Measurements from ENCODE around the gene EPHB6. TPM values are rescaled to one million over a fixed set of nuclear protein-coding genes. Genes with fewer than 3 reads are reported as not detected.
A peak's percentile ranks its signal among the peaks of the same experiment; 100 is the strongest.

Gene EPHB6
- total RNA-seq, 2 donors from 2014 or later, result 33.2 to 36.9 TPM

- Histone ChIP-seq H3K9ac (ENCODE audit: extremely low read depth, low read length, poor library complexity, severe bottlenecking) (no peak overlapping the region), H3K27me3 (ENCODE audit: control insufficient read depth, insufficient read depth, low read length, poor library complexity, severe bottlenecking) (peaks cover 9% of the 10 kb centered on the region)
- no peak overlapping the region for H3K4me3 Mint-ChIP-seq
Observed at GRCh38 chr7:142896741-142897379, 42.0 kb downstream of the EPHB6 start.

GRCh38 chr7:142897691-142898090 is 42.8 kb downstream of the EPHB6 start:
- no peaks in the 10 kb centered on the region for H3K4me1 ChIP-seq (ENCODE audit: control insufficient read depth, insufficient read depth, low read length)
- 91% methylated on average over 7 of the region's 7 CpGs; no CpG with 5 or more reads in 1 of the 2 experiments for WGBS, 2 experiments (ENCODE audit: insufficient coverage in 1 of 2, insufficient read length in 1 of 2)

More at GRCh38 chr7:142896741-142897379, 42.0 kb downstream of the EPHB6 start:
- peak; percentile 17 for DNase-seq
- no peaks in the 10 kb centered on the region for H3K36me3 Mint-ChIP-seq (ENCODE audit: low read depth)
- peaks cover 27% of the 10 kb centered on the region for H3K4me1 Mint-ChIP-seq
- H3K27ac Mint-ChIP-seq, result no peak overlapping the region
- no peaks in the 10 kb centered on the region for H3K4me1 ChIP-seq (ENCODE audit: control insufficient read depth, insufficient read depth, low read length)
- H3K4me3 ChIP-seq (ENCODE audit: low read length), result no peak overlapping the region
- peaks cover 1% of the 10 kb centered on the region for H3K9me3 Mint-ChIP-seq
- peaks cover 35% of the 10 kb centered on the region for H3K27me3 Mint-ChIP-seq (ENCODE audit: insufficient read depth)
- H3K9me3 ChIP-seq (ENCODE audit: control insufficient read depth, low read length), result no peaks in the 10 kb centered on the region
- 88% methylated on average over 3 of the region's 3 CpGs; no CpG with 5 or more reads in 1 of the 2 experiments for WGBS, 2 experiments (ENCODE audit: insufficient coverage in 1 of 2, insufficient read length in 1 of 2)
- no peak for TF ChIP-seq CTCF (conservative IDR thresholded peaks at IDR 0.05)
- H3K27ac ChIP-seq (ENCODE audit: low read depth, low read length), result no peak overlapping the region
- H3K36me3 ChIP-seq (ENCODE audit: control insufficient read depth, insufficient read depth, low read length), result no peaks in the 10 kb centered on the region

GRCh38 chr7:142898377-142899170 is 43.7 kb downstream of the EPHB6 start:
- no peak for TF ChIP-seq CTCF (conservative IDR thresholded peaks at IDR 0.05)
- H3K36me3 ChIP-seq (ENCODE audit: control insufficient read depth, insufficient read depth, low read length), result no peaks in the 10 kb centered on the region
- H3K27me3 Mint-ChIP-seq (ENCODE audit: insufficient read depth), result peaks cover 32% of the 10 kb centered on the region
- peaks cover 13% of the 10 kb centered on the region for H3K9me3 Mint-ChIP-seq
- no peak overlapping the region for H3K27ac Mint-ChIP-seq
- peak; percentile 39 for DNase-seq
- H3K36me3 Mint-ChIP-seq (ENCODE audit: low read depth), result no peaks in the 10 kb centered on the region
- no peak overlapping the region for H3K9ac ChIP-seq (ENCODE audit: extremely low read depth, low read length, poor library complexity, severe bottlenecking)
- no peak overlapping the region for H3K27ac ChIP-seq (ENCODE audit: low read depth, low read length)
- H3K4me3 ChIP-seq (ENCODE audit: low read length), result no peak overlapping the region
- H3K4me1 ChIP-seq (ENCODE audit: control insufficient read depth, insufficient read depth, low read length), result no peaks in the 10 kb centered on the region
- peaks cover 29% of the 10 kb centered on the region for H3K4me1 Mint-ChIP-seq
- H3K9me3 ChIP-seq (ENCODE audit: control insufficient read depth, low read length), result peaks cover 14% of the 10 kb centered on the region
- H3K4me3 Mint-ChIP-seq, result no peak overlapping the region
- 84% methylated on average over 3 of the region's 3 CpGs; no CpG with 5 or more reads in 1 of the 2 experiments for WGBS, 2 experiments (ENCODE audit: insufficient coverage in 1 of 2, insufficient read length in 1 of 2)
- peaks cover 9% of the 10 kb centered on the region for H3K27me3 ChIP-seq (ENCODE audit: control insufficient read depth, insufficient read depth, low read length, poor library complexity, severe bottlenecking)

More at GRCh38 chr7:142897691-142898090, 42.8 kb downstream of the EPHB6 start:
- peaks cover 34% of the 10 kb centered on the region for H3K27me3 Mint-ChIP-seq (ENCODE audit: insufficient read depth)
- H3K27ac Mint-ChIP-seq, result no peak overlapping the region
- Histone ChIP-seq H3K9me3 (ENCODE audit: control insufficient read depth, low read length) (peaks cover 7% of the 10 kb centered on the region), H3K27ac (ENCODE audit: low read depth, low read length) (no peak overlapping the region), H3K36me3 (ENCODE audit: control insufficient read depth, insufficient read depth, low read length) (no peaks in the 10 kb centered on the region), H3K4me3 (ENCODE audit: low read length) (no peak overlapping the region), H3K27me3 (ENCODE audit: control insufficient read depth, insufficient read depth, low read length, poor library complexity, severe bottlenecking) (peaks cover 9% of the 10 kb centered on the region), H3K9ac (ENCODE audit: extremely low read depth, low read length, poor library complexity, severe bottlenecking) (no peak overlapping the region)
- peaks cover 32% of the 10 kb centered on the region for H3K4me1 Mint-ChIP-seq
- peaks cover 9% of the 10 kb centered on the region for H3K9me3 Mint-ChIP-seq
- no peak overlapping the region for H3K4me3 Mint-ChIP-seq
- peak; percentile 26 for DNase-seq
- no peak for TF ChIP-seq CTCF (conservative IDR thresholded peaks at IDR 0.05)
- H3K36me3 Mint-ChIP-seq (ENCODE audit: low read depth), result no peaks in the 10 kb centered on the region

Measured in endodermal cell (in vitro differentiated cells).